A204.1 (cell line): Measurements from ENCODE around the gene MDH2.
"Not testable (repeated sequence)": the region's sequence is repeated elsewhere in the genome, so short reads cannot be mapped to it uniquely, and the experiment has no call there.

ENCODE experiments used
- FAIRE-seq: peaks from 2 replicates; lab custom pipeline; 2012; peaks lifted over from hg19 to GRCh38; lab: Jason Lieb, UNC

The MDH2 gene

DNA sequence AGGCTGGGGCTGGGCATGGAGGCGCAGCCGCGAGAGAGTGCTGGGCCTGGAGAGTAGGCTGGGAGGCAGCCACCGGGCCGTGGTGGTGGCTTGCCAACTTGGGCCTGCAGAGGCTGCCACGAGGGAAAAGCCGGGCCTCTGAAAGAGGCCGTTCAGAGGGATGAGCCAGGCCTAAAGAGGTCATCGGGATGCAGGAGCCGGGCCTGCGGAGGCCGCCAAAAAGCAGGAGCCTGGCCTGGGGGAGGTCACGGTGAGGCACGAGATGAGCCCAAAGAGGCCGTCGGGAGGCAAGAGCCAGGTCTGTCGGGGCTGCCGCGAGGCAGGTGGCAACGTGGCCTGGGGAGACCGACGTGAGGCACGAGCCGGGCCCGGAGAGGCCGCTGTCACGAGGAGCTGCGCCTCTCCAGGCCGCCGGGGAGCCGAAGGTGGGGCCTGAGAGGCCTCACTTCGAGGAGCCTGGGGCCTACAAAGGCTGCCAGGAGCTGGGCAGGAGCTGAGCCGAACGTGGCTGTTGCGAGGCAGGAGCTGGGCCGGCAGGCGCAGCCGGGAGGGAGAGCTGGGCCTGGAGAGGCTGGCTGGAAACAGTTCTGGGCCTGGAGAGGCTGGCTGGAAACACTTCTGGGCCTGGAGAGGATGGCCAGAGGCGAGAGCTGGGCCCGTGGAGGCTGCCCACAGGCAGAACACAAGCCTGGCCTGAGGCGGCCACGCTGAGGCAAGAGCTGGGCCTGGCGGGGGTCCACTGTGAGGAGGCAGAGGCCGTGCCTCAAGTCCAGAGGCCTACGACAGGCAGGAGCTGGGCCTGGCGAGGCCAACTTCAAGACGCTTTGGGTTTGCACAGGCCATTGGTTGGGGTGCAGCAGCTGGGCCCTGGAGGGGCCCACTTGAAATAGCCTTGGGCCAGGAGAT lies 24.6 kb downstream of the MDH2 start:
- FAIRE-seq: no peak

DNA sequence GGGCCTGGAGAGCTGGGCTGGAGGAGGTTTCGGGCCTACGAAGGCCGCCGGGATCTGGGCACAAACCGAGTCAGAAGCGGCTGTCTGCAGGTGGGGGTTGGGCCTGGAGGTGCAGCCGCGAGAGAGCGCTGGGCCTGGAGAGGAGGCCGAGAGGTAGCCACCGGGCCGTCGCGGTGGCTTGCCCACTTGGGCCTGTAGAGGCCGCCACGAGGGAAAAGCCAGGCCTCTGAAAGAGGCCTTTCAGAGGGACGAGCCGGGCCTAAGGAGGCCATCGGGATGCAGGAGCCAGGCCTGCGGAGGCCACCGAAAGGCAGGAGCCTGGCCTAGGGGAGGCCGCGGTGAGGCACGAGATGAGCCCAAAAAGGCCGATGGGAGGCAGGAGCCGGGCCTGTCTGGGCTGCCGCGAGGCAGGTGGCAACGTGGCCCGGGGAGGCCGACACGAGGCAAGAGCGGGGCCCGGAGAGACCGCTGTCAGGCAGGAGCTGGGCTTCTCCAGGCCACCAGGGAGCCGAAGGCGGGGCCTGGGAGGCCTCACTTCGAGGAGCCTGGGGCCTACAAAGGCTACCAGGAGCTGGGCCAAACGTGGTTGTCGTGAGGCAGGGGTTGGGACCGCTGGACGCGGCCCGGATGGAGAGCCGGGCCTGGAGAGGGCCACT lies 25.6 kb downstream of the MDH2 start:
- no peak for FAIRE-seq

DNA sequence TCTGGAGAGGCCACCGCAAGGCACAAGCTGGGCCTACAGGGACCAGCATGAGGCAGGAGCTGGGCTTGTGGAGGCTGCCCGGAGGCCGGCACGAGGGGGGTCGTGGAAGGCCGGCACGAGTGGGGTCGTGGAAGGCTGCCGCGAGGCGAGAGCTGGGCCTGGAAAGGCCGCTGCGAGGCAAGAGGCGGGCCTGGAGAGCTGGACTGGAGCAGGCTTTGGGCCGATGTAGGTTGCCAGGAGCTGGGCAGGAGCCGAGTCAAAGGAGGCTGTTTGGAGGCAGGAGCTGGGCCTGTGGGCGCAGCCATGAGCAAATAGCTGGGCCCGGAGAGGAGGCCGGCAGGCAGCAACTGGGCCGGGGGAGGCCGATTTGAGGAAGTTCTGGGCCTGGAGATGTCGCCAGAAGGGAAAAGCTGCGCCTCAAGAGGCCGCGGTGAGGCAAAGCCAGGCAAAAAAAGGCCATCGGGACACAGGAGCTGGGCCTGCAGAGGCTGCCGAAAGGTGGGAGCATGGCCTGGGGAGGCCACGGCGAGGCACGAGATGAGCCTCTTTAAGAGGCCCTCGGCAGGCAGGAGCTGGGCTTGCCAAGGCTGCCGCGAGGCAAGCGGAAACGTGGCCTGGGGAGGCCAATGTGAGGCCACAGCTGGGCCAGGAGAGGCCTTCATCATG lies 26.5 kb downstream of the MDH2 start:
- FAIRE-seq: no peak

DNA sequence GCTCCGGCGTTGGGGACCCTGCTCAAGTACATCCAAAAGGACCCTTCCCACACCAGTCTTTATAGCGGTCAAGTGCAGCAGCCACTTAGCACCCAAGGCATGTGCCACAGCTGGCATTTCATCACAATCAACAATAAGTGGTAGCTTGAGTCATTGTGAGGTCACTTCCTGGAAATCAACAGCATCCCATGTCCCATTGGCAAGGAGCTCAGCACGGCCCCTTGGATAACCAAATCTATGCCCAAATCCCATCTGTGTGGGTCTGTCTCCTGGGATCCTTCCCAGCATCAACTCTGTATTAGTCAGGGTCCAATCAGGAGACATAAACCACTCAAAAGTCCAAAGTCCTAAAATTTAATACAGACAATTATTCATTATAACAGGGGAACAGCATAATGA lies 27.1 kb downstream of the MDH2 start:
- no peak for FAIRE-seq

DNA sequence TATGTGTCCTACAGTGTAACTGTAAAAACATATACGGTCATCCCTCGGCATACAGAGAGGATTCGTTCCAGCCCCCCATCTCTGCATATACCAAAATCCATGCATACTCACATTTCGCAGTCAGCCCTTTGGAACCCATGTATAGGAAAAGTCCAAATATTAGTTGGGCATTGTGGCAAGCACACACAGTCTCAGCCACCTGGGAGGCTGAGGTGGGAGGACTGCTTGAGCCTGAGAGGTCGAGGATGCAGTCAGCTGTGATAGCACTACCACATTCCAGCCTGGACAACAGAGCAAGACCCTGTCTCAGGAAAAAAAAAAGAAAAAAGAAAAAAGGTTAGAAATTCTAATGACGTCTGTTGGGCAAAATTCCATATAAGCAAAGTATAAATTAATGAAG lies 29.1 kb downstream of the MDH2 start:
- FAIRE-seq: no peak

DNA sequence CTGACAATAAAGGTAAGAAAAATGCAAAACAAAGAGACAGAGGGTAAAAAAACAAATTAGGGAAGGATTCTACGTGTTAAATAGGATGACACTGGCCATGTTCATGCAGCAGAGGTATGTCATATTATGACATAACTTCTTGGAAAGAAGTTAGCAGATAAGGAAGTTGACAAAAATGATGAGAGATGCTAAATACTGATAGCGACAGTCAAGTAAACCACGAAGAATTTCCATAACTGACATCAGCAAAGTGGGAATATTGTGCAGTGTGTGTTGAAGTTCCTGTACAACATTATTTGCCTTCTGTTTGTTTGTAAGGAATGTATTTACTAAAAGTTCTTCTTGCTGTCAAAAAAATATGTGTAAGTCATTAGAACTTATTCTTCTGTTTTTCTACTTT lies 29.5 kb downstream of the MDH2 start:
- FAIRE-seq: no peak

DNA sequence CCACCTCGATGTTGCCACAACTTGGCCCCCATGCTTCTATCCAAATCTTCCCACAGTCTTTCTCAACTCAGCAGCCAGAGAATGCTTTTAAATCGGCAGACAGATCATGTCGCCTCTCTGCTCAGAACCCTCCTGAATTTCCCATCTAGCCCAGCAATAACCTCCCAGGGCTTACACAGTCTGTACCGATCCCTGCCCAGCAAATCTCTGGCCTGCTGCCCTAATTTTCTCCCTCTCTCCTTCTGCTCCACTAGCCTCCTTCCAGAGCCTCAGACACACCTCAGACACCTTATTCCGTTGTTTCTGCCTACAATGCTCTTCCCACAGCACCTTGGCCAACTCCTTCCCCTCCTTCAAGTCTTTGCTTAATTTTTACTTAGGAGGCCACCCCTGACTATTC lies 32.3 kb downstream of the MDH2 start:
- FAIRE-seq: no peak

DNA sequence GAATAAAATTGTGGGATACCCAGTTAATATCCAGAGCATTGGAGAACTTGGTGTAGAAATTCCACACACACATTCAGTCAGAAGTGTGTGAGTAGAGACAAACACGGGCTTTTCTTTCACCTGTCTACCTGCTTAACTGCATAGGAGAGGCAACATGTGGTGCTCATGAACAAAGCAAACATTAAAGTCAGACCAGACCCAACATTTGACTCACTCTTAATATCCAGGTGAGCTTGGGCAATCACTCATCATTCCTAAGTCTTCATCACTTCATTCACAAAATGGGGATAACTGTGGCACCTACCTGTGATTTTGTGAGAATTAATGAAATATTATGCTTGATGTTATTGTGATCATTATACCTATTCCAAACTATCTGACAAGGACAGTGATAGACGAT lies 36.2 kb downstream of the MDH2 start:
- not testable (repeated sequence) for FAIRE-seq

DNA sequence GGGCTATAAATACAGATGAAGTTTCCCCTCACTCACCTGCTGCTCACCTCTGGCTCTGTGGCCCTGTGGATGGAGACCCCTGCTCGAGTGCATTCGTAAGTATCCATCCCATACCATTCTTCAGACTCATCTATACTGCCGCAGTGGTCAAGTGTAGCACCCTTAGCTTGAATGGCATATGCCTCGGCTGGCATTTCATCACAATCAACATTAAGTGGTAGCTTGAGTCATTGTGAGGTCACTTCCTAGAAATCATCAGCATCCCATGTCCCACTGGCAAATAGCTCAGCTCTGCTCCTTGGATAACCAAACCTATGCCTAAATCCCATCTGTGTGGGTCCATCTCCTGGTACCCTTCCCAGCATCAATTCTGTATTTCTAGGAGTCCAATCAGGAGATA lies 38.2 kb downstream of the MDH2 start:
- no peak for FAIRE-seq

DNA sequence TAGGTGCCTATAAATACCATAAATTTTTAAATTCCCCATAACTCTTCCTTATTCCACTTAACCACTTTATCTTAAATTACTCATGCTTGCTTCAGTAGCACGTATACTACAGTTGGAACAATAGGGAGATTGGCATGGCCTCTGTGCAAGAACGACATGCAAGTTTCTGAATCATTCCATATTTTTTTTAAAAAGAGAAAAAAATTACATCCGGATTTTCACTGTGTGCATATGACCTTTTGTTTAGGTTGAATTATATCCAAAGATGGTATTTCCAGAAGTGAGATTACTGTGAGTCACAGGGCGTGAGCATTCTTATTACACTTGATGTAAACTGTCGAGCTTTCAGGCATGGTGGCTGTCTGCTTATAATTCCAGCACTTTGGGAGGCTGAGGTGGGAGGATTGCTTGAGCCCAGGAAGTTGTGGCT lies 39.5 kb downstream of the MDH2 start:
- not testable (repeated sequence) for FAIRE-seq

DNA sequence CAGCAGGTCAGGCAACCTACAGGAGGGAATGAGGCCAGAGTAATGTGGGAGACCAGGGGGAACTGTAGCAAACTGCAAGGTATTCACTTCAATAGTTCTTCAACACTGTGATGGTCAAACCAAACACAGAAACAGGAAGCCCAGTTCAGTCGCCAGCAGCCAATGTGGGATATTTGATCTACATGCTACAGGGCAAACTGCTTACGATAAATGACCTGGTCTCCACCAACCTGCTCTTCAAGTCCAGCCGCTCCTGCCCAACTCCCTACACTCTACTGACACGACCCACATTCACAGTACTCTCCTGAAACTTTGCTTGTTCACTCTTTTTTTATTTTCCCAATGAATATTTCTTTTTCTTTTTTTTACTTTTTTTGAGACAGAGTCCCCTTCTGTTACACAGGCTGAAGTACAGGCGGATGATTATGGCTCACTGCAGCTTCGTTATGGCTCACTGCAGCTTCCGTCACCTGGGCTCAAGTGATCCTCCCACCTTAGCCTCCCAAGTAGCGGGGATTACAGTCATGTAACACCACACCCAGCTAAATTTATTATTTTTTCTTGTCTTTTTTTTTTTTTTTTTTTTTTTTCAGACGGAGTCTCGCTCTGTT lies 42.1 kb downstream of the MDH2 start:
- no peak for FAIRE-seq

DNA sequence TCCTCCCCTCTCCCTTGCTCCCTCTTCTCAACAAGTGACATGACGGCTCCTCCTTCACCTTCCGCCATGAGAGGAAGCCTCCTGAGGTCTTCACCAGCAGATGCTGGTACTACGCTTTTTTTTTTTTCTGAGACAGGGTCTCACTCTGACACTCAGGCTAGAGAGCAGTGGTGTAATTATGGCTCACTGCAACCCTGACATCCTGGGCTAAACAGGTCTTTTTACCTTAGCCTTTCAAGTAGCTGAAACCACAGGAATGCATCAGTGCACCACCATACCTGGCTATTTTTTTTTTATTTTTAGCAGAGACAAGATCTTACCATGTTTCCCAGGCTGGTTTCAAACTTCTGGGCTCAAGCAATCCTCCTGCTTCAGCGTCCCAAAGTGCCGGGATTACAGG lies 43.6 kb downstream of the MDH2 start:
- no peak for FAIRE-seq

DNA sequence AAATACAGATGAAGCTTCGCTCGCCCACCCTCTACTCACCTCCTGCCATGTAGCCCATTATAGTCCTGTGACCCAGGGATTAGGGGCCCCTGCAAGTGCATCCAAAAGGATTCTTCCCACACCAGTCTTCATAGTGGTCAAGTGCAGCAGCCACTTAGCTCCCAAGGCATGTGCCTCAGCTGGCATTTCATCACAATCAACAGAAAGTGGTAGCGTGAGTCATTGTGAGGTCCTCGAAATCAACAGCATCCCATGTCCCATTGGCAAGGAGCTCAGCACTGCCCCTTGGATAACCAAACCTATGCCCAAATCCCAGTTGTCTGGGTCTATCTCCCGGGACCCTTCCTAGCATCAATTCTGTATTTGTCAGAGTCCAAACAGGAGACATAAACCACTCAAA lies 45.6 kb downstream of the MDH2 start:
- not testable (repeated sequence) for FAIRE-seq

DNA sequence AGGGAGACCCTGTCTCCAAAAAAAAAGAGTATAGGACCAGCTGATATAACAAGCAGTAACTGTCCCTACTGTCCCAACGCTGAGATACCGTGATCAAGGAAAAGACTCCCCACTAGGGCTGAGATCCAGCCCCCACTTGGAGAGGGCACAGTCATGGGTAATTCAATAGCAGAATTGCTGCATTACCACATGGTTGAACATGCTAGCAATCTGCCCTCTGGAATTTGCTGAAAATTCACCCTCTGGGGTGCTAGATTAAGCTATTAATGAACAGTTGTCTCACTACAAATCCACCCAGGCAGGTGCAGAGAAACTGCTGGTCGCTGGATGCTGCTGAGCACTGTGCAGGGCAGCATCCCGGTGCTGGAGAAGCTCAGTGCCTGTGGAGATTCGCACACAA lies 46.4 kb downstream of the MDH2 start:
- not testable (repeated sequence) for FAIRE-seq

DNA sequence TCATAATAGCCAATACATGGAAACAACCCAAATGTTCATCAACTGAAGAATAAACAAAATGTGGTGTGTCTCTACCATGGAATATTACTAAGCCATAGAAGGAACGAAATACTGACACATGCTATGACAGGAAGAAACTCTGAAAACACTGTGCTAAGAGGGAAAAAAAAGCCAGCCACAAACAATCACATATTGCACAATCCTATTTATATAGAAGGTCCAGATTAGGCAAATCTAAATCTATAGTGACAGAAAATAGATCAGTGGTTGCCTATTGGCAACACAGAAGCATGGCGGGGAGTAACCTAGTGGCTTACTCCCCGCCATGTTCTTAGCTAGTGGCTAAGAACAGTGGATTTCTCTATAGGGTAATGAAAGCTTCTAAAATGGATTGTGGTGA lies 48.0 kb downstream of the MDH2 start:
- no peak for FAIRE-seq

DNA sequence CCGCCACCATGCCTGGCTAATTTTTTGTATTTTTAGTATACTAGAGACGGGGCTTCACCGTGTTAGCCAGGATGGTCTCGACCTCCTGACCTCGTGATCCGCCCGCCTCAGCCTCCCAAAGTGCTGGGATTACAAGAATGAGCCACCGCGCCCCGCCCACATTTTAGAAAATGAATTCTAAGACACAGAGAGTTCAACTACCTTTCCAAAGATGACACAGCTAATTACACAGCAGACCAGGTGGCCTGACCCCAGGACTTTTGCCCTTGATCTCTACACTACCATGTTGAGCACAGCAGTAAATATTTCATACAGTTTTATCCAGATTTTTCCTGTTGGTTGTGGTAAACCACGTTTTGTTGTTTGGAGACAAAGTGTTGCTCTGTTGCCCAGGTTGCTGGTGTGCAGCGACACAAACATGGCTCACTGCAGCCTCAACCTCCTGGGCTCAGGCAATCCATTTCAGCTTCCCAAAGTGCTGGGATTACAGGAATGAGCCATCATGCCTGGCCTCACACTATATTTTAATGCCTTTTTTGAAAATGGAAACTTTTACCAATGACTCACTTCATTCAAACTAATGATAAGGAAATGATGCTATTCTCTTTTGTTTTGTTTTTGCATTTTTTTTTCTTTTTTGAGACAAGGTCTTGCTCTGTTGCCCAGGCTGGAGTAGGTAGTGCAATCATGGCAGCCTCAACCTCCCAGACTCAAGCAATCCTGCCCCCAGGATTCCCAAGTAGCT lies 54.0 kb downstream of the MDH2 start:
- not testable (repeated sequence) for FAIRE-seq

DNA sequence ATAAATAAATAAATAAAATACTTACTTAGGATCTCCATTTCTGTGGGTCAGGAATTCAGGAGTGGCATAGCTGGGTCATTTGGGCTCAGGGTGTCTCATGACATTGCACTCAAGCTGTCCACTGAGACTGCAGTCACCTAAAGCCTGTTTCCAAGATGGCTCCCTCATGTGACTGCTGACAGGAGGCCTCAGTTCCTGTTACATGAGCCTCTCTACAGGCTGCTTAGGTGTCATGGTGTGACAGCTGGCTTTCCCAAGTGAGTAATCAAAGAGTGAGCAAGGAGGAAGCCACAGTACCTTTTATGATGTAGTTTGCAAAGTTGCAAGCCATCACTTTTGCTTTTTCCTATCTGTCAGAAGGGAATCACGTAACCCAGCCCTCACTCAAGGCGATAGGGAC lies 55.9 kb downstream of the MDH2 start:
- not testable (repeated sequence) for FAIRE-seq

DNA sequence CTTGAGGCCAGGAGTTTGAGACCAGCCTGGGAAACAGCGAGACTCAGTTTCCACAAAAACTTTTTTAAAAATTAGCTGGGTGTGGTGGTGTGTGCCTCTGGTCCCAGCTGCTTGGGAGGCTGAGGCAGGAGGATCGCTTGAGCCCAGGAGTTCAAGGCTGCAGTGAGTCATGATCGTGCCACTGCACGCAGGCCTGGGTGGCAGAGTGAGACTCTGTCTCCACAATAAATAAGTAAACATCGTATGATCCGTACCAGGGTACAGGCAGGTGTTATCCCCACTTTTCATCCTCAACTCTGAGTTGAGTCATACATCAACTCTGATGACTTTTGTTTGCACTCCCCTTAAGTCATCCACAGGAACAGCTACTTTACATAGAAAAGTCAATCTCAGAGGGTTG lies 58.2 kb downstream of the MDH2 start:
- not testable (repeated sequence) for FAIRE-seq

DNA sequence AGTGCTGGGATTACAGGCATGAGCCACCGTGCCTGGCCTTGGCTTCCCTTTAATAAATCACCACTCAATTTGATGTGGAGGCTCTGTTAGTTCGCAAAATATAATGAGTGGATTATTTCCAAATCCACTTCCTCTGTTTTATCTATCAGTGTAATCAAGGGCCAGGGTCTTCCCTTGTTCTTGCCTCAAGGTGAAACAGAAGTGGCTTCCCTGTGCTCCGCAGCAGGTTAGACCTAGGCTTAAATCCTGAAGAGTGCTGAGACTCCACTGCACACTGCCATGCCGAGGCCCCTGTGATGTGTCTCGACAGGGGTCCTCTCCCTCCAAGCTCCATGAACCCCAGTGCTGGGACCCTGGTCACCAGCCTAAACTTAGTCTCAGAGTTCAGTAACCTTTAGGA lies 59.0 kb downstream of the MDH2 start:
- FAIRE-seq: no peak

DNA sequence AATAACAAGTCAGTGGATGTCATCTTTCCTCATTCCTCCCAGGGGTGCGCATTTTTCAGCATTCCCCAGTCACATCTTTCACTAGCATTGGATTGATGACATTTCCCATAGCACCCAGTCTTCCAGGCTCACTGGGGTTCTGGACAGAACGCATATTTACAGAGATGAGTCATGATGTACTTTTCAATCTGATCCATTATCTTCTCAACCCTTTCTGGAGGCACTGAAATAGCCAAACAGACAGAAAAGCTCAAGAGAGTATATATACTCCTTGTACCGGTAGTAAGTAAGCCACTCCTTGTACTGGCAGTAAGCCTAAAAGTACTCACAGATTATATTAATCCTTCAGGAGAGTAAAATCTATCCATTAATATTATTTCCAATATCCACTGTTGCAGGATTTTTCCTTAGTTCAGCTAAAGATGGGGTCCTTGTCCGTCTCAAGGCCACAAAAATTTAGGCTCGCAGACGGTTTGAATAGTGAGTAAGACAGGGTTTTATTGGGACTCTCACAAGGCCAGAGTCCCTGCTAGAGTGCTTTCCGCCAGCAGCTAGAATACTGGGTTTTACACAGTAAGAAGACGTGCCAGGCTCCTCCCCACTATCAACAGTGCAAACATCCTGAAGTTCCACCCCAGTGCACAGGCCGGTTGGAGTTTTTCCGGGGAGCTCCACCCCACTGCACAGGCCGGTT lies 60.8 kb downstream of the MDH2 start:
- FAIRE-seq: no peak

DNA sequence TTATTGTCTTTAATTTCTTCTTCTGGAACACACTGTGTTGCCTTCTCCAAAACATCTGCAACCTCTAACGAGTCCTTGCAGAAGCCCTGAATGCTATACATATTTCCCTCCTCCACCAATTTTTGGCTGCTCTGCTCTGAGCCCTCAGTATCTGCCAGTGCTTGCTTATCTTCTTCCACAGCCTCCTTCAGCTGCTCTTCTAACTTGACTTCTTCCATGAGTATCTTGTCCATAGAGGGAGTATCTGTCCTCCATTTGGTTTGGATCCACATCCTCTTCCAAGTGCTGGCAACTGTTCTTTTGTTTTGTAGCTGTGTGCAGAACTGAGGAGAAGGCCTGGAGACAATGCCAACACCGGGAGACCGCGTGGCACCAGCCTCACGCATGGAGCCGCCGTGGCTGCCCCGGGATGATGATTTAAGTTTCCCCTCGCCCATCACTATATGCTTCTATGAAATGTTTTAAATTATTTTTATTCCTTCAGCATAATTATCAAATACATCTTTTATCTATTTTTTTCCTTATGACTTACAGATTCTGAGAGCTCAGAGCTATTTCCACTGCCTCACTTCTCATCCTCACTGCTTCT lies 65.2 kb downstream of the MDH2 start:
- FAIRE-seq: not testable (repeated sequence)
